IPS-18a (cell line): ENCODE data around the gene ACTN2.

Experiments
- H3K27ac ChIP-seq: one replicate; pipeline ENCODE4 v1.5.1; 2013; ENCODE audit warnings: low read length
- H3K27me3 ChIP-seq: one replicate; pipeline ENCODE4 v1.6.1; 2013; ENCODE audit warnings: mild to moderate bottlenecking, low read length; ENCODE audit not compliant: control insufficient read depth, insufficient read depth
- H3K36me3 ChIP-seq: one replicate; pipeline ENCODE4 v1.6.1; 2013; ENCODE audit warnings: low read depth, low read length; ENCODE audit not compliant: control insufficient read depth
- H3K4me1 ChIP-seq: one replicate; pipeline ENCODE4 v1.6.1; 2013; ENCODE audit warnings: low read depth, low read length; ENCODE audit not compliant: control insufficient read depth
- H3K4me3 ChIP-seq: one replicate; pipeline ENCODE4 v1.5.1; 2013; ENCODE audit warnings: low read length
- H3K9ac ChIP-seq: one replicate; pipeline ENCODE4 v1.6.1; 2013; ENCODE audit warnings: mild to moderate bottlenecking, low read length, moderate library complexity
- H3K9me3 ChIP-seq: one replicate; pipeline ENCODE4 v1.6.1; 2013; ENCODE audit warnings: low read depth, low read length; ENCODE audit not compliant: control insufficient read depth

ACTN2 gene

GRCh38 chr1:236760480-236760879, 74.2 kb downstream of the ACTN2 start:
- Histone ChIP-seq H3K9me3 (no peaks in the 10 kb centered on the region), H3K36me3 (peaks cover 9% of the 10 kb centered on the region), H3K27me3 (no peaks in the 10 kb centered on the region), H3K4me3 (no peak overlapping the region), H3K9ac (no peak overlapping the region), H3K27ac (no peak overlapping the region), H3K4me1 (no peaks in the 10 kb centered on the region)

GRCh38 chr1:236760986-236761385, 74.7 kb downstream of the ACTN2 start:
- Histone ChIP-seq H3K36me3 (peaks cover 9% of the 10 kb centered on the region), H3K9me3 (no peaks in the 10 kb centered on the region), H3K4me3 (no peak overlapping the region), H3K4me1 (no peaks in the 10 kb centered on the region), H3K27me3 (no peaks in the 10 kb centered on the region), H3K9ac (no peak overlapping the region), H3K27ac (no peak overlapping the region)

- H3K9ac ChIP-seq: no peak overlapping the region
- no peaks in the 10 kb centered on the region for H3K27me3 ChIP-seq
- H3K9me3 ChIP-seq: no peaks in the 10 kb centered on the region
- no peaks in the 10 kb centered on the region for H3K4me1 ChIP-seq
- no peak overlapping the region for H3K4me3 ChIP-seq
- H3K36me3 ChIP-seq: peaks cover 9% of the 10 kb centered on the region
- no peak overlapping the region for H3K27ac ChIP-seq
These were observed 75.3 kb downstream of the ACTN2 start for GRCh38 chr1:236761397-236762132.

GRCh38 chr1:236762410-236762809, 76.1 kb downstream of the ACTN2 start:
- Histone ChIP-seq H3K4me3 (no peak overlapping the region), H3K9ac (no peak overlapping the region), H3K36me3 (peaks cover 8% of the 10 kb centered on the region), H3K27me3 (no peaks in the 10 kb centered on the region), H3K4me1 (no peaks in the 10 kb centered on the region), H3K9me3 (no peaks in the 10 kb centered on the region), H3K27ac (no peak overlapping the region)

GRCh38 chr1:236765831-236766230, 79.5 kb downstream of the ACTN2 start:
- H3K36me3 ChIP-seq: no peaks in the 10 kb centered on the region
- H3K9ac ChIP-seq: no peak overlapping the region
- H3K27me3 ChIP-seq: no peaks in the 10 kb centered on the region
- H3K9me3 ChIP-seq: no peaks in the 10 kb centered on the region
- no peak overlapping the region for H3K27ac ChIP-seq
- H3K4me3 ChIP-seq: no peak overlapping the region
- no peaks in the 10 kb centered on the region for H3K4me1 ChIP-seq

- Histone ChIP-seq H3K9me3 (no peaks in the 10 kb centered on the region), H3K4me1 (no peaks in the 10 kb centered on the region), H3K9ac (no peak overlapping the region), H3K27me3 (no peaks in the 10 kb centered on the region), H3K27ac (no peak overlapping the region), H3K36me3 (no peaks in the 10 kb centered on the region), H3K4me3 (no peak overlapping the region)
These were observed 80.2 kb downstream of the ACTN2 start for GRCh38 chr1:236766506-236766905.

GRCh38 chr1:236767276-236767675, 81.0 kb downstream of the ACTN2 start:
- Histone ChIP-seq H3K27me3 (no peaks in the 10 kb centered on the region), H3K9ac (no peak overlapping the region), H3K4me1 (no peaks in the 10 kb centered on the region), H3K36me3 (no peaks in the 10 kb centered on the region), H3K27ac (no peak overlapping the region), H3K9me3 (no peaks in the 10 kb centered on the region), H3K4me3 (no peak overlapping the region)

GRCh38 chr1:236768601-236769000, 82.3 kb downstream of the ACTN2 start:
- Histone ChIP-seq H3K9ac (no peak overlapping the region), H3K9me3 (no peaks in the 10 kb centered on the region), H3K4me1 (no peaks in the 10 kb centered on the region), H3K4me3 (no peak overlapping the region), H3K27ac (no peak overlapping the region), H3K36me3 (no peaks in the 10 kb centered on the region), H3K27me3 (no peaks in the 10 kb centered on the region)

- H3K4me3 ChIP-seq: no peak overlapping the region
- H3K9ac ChIP-seq: no peak overlapping the region
- no peaks in the 10 kb centered on the region for H3K9me3 ChIP-seq
- no peaks in the 10 kb centered on the region for H3K4me1 ChIP-seq
- no peaks in the 10 kb centered on the region for H3K36me3 ChIP-seq
- no peak overlapping the region for H3K27ac ChIP-seq
- H3K27me3 ChIP-seq: no peaks in the 10 kb centered on the region
These were observed 87.6 kb downstream of the ACTN2 start for GRCh38 chr1:236773919-236774318.

GRCh38 chr1:236774926-236775325, 88.6 kb downstream of the ACTN2 start:
- Histone ChIP-seq H3K27ac (no peak overlapping the region), H3K4me1 (no peaks in the 10 kb centered on the region), H3K9ac (no peak overlapping the region), H3K27me3 (no peaks in the 10 kb centered on the region), H3K36me3 (no peaks in the 10 kb centered on the region), H3K4me3 (no peak overlapping the region), H3K9me3 (no peaks in the 10 kb centered on the region)

GRCh38 chr1:236779312-236779711, 93.0 kb downstream of the ACTN2 start:
- H3K4me3 ChIP-seq: no peak overlapping the region
- H3K36me3 ChIP-seq: no peaks in the 10 kb centered on the region
- H3K9ac ChIP-seq: no peak overlapping the region
- no peaks in the 10 kb centered on the region for H3K27me3 ChIP-seq
- H3K9me3 ChIP-seq: no peaks in the 10 kb centered on the region
- H3K27ac ChIP-seq: no peak overlapping the region
- no peaks in the 10 kb centered on the region for H3K4me1 ChIP-seq

- Histone ChIP-seq H3K9ac (no peak overlapping the region), H3K27ac (no peak overlapping the region), H3K36me3 (no peaks in the 10 kb centered on the region), H3K4me3 (no peak overlapping the region), H3K4me1 (no peaks in the 10 kb centered on the region), H3K27me3 (no peaks in the 10 kb centered on the region), H3K9me3 (no peaks in the 10 kb centered on the region)
These were observed 99.2 kb downstream of the ACTN2 start for GRCh38 chr1:236785477-236785876.
